Measurements from ENCODE around the gene NHERF1.

Gene NHERF1

GRCh38 chr17:74740641-74741387 is 7.6 kb upstream of the NHERF1 start:
- no peak for ATAC-seq
- TF ChIP-seq ZNF8 (CRISPR knock-in tag; IDR thresholded peaks at IDR 0.05) (no peak), ZFP3 (CRISPR knock-in tag; IDR thresholded peaks at IDR 0.05) (no peak), TSHZ2 (CRISPR knock-in tag; IDR thresholded peaks at IDR 0.05) (no peak), CREB5 (CRISPR knock-in tag; IDR thresholded peaks at IDR 0.05; ENCODE audit: low read depth) (no peak), BACH2 (CRISPR knock-in tag; IDR thresholded peaks at IDR 0.05; ENCODE audit: borderline replicate concordance) (no peak), ARNTL (CRISPR knock-in tag; IDR thresholded peaks at IDR 0.05; ENCODE audit: borderline replicate concordance, low read depth) (no peak), PATZ1 (CRISPR knock-in tag; IDR thresholded peaks at IDR 0.05; ENCODE audit: borderline replicate concordance) (no peak), RARB (CRISPR knock-in tag; IDR thresholded peaks at IDR 0.05) (no peak), ZNF70 (CRISPR knock-in tag; IDR thresholded peaks at IDR 0.05) (no peak), ISL1 (CRISPR knock-in tag; IDR thresholded peaks at IDR 0.05) (no peak), TOX (CRISPR knock-in tag; IDR thresholded peaks at IDR 0.05; ENCODE audit: borderline replicate concordance) (no peak), OSR1 (CRISPR knock-in tag; IDR thresholded peaks at IDR 0.05) (no peak), ESRRG (CRISPR knock-in tag; IDR thresholded peaks at IDR 0.05) (no peak), TCF4 (CRISPR knock-in tag; IDR thresholded peaks at IDR 0.05; ENCODE audit: borderline replicate concordance) (no peak), POU6F1 (CRISPR knock-in tag; IDR thresholded peaks at IDR 0.05; ENCODE audit: borderline replicate concordance, low read depth) (no peak), SNAI2 (CRISPR knock-in tag; IDR thresholded peaks at IDR 0.05) (no peak), CSDC2 (CRISPR knock-in tag; IDR thresholded peaks at IDR 0.05) (no peak), ZNF565 (CRISPR knock-in tag; conservative IDR thresholded peaks at IDR 0.05; ENCODE audit: low read depth) (no peak)

GRCh38 chr17:74742153-74742515 is 6.3 kb upstream of the NHERF1 start:
- ATAC-seq, result no peak
- TF ChIP-seq GLIS3 (CRISPR knock-in tag; IDR thresholded peaks at IDR 0.05), result no peak
- no peak for TF ChIP-seq ZFP30 (CRISPR knock-in tag; IDR thresholded peaks at IDR 0.05)
- no peak for TF ChIP-seq ZNF70 (CRISPR knock-in tag; IDR thresholded peaks at IDR 0.05)
- TF ChIP-seq ISL1 (CRISPR knock-in tag; IDR thresholded peaks at IDR 0.05), result no peak
- TF ChIP-seq ARNTL (CRISPR knock-in tag; IDR thresholded peaks at IDR 0.05; ENCODE audit: borderline replicate concordance, low read depth), result no peak
- TF ChIP-seq ZC3H10 (CRISPR knock-in tag; IDR thresholded peaks at IDR 0.05), result no peak
- TF ChIP-seq ESRRG (CRISPR knock-in tag; IDR thresholded peaks at IDR 0.05), result no peak
- TF ChIP-seq CSDC2 (CRISPR knock-in tag; IDR thresholded peaks at IDR 0.05), result no peak
- TF ChIP-seq ZNF565 (CRISPR knock-in tag; conservative IDR thresholded peaks at IDR 0.05; ENCODE audit: low read depth), result no peak
- no peak for TF ChIP-seq CREB5 (CRISPR knock-in tag; IDR thresholded peaks at IDR 0.05; ENCODE audit: low read depth)
- no peak for TF ChIP-seq CSRNP3 (CRISPR knock-in tag; IDR thresholded peaks at IDR 0.05)
- no peak for TF ChIP-seq TCF4 (CRISPR knock-in tag; IDR thresholded peaks at IDR 0.05; ENCODE audit: borderline replicate concordance)
- no peak for TF ChIP-seq TSHZ2 (CRISPR knock-in tag; IDR thresholded peaks at IDR 0.05)
- no peak for TF ChIP-seq OSR1 (CRISPR knock-in tag; IDR thresholded peaks at IDR 0.05)
- no peak for TF ChIP-seq POU6F1 (CRISPR knock-in tag; IDR thresholded peaks at IDR 0.05; ENCODE audit: borderline replicate concordance, low read depth)
- TF ChIP-seq ZNF8 (CRISPR knock-in tag; IDR thresholded peaks at IDR 0.05), result no peak
- TF ChIP-seq ZFP3 (CRISPR knock-in tag; IDR thresholded peaks at IDR 0.05), result no peak

Data from SK-N-SH treated with all-trans-retinoic acid at 6 μM for 48 hours (cell line).